GM12891 (cell line): Measurements from ENCODE around the gene UNC79.

Source experiments
- PAX5 ChIP-seq: IDR thresholded peaks from 2 replicates; pipeline ENCODE4 v1.6.1; 2011; ENCODE audit warnings: low read length, moderate library complexity, mild to moderate bottlenecking; ENCODE audit not compliant: insufficient read depth, severe bottlenecking
- POLR2A ChIP-seq: IDR thresholded peaks from 2 replicates; pipeline ENCODE4 v1.6.1; 2011; ENCODE audit warnings: low read depth, low read length, control low read depth
- POLR2AphosphoS5 ChIP-seq: IDR thresholded peaks from 2 replicates; pipeline ENCODE4 v1.6.1; 2011; ENCODE audit warnings: low read depth, low read length, control low read depth
- SPI1 ChIP-seq: IDR thresholded peaks from 2 replicates; pipeline ENCODE4 v1.6.1; 2011; ENCODE audit warnings: low read depth, low read length, control low read depth
- TAF1 ChIP-seq: IDR thresholded peaks from 2 replicates; pipeline ENCODE4 v1.6.1; 2011; ENCODE audit warnings: low read depth, low read length, control low read depth

- TF ChIP-seq POLR2A: no peak
- TF ChIP-seq SPI1: no peak
- no peak for TF ChIP-seq TAF1
- TF ChIP-seq PAX5: no peak
- no peak for TF ChIP-seq POLR2AphosphoS5
Observed at GRCh38 chr14:93734086-93734822, 303.5 kb downstream of the UNC79 start.
